Brain pericyte (primary cell): ENCODE results near the gene CCT6A.
"Not testable (repeated sequence)": the region's sequence is repeated elsewhere in the genome, so short reads cannot be mapped to it uniquely, and the experiment has no call there.

ENCODE experiments used
- DNase-seq: peaks from one replicate; pipeline ENCODE4 v3.0.0-alpha.2; 2012; ENCODE audit warnings: low read depth, low spot score

The CCT6A gene

GRCh38 chr7:56098187-56099008 lies 46.8 kb downstream of the CCT6A start:
- not testable (repeated sequence) for DNase-seq

DNA sequence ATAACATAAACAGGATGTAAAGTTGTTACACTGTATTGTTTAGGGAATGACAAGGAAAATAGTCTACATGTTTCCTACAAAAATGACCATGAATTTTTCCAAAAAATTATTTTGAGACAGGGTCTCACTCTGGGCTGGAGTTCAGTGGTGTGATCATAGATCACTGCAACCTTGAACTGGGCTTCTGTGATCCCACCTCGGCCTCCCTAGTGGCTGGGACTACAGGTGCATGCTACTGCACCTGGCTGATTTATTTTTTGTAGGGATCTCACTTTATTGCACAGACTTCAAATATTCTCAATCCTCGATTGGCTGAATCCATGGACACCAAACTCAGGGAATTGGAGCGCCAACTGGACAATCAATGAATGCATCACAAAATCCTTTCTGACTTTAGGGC lies 48.1 kb downstream of the CCT6A start:
- no peak for DNase-seq

DNA sequence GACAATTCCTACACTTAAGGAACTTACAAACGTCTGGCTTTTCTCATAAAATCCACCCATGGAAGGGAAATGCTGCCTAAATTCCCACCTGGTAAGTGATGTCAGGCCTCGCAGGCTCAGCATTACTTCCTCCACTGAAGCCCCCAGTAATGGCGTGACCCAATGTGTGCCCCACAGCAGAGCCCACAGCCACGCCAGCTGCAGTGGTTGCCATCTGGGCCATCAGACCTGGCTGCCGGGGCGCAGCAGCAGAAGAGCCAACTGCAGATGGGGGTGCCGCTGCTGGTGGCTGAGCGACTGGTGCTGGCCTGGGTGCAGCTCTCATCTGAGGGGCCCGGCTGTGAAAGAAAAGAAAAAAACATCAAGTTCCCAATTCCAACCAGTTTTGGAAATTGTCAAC lies 52.6 kb downstream of the CCT6A start:
- not testable (repeated sequence) for DNase-seq

GRCh38 chr7:56105508-56105907 lies 53.9 kb downstream of the CCT6A start:
- DNase-seq, result no peak

DNA sequence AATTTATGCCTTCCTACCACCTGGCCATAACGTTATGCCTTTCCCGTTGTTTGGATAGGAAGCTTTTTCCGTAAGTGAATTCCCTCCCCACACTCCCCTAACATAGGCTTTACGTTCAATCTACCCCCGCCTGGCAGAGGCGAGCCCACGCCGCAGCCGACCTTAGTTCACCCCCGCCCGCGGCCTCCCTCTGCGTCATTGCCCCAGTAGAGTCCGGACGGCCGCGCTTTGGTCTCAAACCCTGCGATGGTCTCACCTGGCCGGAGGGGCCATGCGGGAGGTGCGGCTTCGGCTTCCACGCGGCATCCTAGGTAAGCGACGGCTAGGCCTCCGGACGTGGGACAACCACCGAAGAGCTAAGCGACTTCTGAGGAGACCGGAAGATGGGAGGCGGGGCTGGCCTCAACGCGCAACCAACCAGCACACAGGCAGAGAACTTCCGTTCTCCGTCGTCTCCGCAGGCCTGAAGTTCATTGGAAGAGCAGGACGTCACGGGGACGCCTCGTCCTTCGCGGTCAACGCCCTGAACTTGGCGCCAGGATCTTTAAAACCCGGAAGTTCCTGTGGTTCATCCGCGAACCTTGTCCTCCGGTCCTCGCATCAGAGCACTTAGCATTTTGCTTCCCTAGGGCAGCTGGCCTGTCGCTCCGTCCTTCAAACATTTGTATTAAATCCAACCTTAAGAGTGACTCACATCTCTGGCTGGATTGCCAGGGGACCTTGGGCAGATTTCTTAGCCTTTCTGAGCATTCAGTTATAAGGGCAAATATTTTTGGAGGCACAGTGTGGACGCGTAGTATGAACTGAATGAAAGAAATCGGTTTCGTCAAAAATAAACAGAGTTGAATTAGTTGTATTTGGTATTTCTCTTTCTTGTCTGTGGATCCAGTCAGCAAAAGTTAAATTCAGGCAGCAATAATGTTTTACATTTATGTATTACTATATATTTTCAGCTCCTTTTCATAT lies 54.8 kb downstream of the CCT6A start, which contains the start of gene CHCHD2:
CHCHD2 (minus strand) TSS at position 369 of the 966 bp plus-strand sequence; CDS start at position 306, 63 bp downstream.
- DNase-seq, result peak; percentile 95

DNA sequence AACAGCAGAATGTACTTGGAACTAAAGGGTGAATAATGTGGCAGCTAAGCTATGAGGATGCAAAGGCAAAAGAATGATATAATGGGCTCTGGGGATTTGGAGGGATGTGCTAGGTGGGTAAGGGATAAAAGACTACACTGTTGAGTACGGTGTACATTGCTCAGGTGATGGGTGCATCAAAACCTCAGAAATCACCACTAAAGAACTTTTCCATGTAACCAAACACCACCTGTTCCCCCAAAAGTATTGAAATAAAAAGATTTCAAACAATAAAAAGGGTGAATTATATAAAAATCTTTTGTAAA lies 56.3 kb downstream of the CCT6A start:
- DNase-seq, result no peak

DNA sequence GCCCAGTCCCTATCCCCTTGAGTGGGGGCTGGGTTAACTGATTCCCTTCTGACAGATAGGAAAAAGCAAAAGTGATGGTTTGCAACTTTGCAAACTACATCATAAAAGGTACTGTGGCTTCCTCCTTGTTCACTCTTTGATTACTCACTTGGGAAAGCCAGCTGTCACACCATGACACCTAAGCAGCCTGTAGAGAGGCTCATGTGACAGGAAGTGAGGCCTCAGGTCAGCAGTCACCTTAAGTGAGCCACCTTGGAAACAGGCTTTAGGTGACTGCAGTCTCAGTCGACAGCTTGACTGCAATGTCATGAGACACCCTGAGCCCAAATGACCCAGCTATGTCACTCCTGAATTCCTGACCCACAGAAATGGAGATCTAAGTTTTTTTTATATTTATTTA lies 59.0 kb downstream of the CCT6A start:
- DNase-seq, result no peak

DNA sequence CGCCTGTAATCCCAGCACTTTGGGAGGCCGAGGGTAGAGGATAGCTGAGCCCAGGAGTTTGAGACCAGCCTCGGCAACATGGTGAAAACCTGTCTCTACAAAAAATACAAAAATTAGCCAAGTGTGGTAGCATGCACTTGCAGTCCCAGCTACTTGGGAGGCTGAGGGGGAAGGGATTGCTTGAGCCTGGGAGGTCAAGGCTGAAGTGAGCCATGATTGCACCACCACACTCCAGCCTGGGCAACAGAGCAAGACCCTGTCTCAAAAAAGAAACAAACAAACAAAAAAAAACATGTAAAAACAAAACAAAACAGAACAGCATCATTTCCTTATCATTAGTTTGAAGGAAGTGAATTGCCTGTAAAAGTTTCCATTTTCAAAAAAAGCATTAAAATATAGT lies 60.7 kb downstream of the CCT6A start:
- not testable (repeated sequence) for DNase-seq
